Skeletal muscle cell (primary cell): ENCODE results near the gene SH3BP5.

ENCODE experiments used
- DNase-seq: peaks from one replicate; pipeline ENCODE4 v3.0.0-alpha.2; 2010; ENCODE audit warnings: low read depth
- H3K4me3 ChIP-seq: 2 replicates; pipeline ENCODE4 v1.5.1; 2011; ENCODE audit warnings: low read depth, mild to moderate bottlenecking, control low read depth, low read length, moderate library complexity

SH3BP5 gene

DNA sequence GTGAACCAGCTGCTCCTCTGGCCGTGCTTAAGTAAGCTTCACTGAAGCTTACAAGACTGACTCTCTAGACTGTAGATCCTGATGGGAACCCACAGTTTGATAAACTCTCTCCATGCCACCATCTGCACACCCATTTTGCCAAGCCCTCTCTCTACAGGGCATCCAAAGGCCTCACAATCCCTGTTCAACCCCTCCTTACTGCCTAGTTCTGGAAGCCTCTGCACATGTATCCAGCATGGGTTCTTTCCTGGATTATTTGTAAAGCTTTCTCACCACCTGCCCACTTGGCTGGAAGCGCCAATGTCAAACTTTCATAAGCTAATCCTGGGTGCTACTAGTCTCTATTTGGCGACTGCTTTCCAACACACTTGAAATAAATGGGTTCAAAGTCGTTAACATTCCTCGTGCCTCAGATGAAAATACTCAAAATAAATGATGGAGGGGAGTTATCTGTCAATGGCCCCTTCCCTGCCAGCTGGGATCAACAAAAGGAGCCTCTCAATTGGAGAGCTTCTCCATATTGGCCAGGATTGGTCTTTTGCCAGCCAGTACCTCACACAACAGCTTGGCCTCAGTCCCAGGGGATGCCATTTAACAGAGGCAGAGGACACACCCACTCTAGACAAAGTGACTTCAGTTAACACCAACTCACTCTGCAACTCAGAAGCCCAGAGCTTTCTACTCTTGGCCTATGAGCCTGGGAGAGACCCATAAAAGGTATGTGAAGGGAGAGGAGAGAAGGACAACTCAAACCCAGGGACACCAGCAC is 48.1 kb downstream of the SH3BP5 start:
- H3K4me3 ChIP-seq = no peak overlapping the region
- no peak for DNase-seq

- H3K4me3 ChIP-seq = no peak overlapping the region
- DNase-seq = no peak
These were observed 48.7 kb downstream of the SH3BP5 start for GRCh38 chr3:15283702-15284101.

DNA sequence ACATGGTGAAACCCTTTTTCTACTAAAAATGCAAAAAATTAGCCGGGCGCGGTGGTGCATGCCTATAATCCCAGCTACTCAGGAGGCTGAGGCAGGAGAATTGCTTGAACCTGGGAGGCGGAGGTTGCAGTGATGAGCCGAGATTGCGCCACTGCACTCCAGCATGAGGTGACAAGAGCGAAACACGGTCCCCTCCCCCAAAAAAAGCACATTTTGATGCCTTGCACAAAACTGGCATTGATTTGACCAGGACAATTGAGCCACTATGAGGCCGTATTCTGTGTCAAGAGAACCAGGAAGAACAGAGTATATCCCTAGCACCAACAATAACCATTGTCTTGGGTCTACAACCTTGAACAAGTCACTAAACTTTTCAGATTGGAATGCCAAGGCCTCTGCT is 50.6 kb downstream of the SH3BP5 start:
- no peak for DNase-seq
- no peak overlapping the region for H3K4me3 ChIP-seq

DNA sequence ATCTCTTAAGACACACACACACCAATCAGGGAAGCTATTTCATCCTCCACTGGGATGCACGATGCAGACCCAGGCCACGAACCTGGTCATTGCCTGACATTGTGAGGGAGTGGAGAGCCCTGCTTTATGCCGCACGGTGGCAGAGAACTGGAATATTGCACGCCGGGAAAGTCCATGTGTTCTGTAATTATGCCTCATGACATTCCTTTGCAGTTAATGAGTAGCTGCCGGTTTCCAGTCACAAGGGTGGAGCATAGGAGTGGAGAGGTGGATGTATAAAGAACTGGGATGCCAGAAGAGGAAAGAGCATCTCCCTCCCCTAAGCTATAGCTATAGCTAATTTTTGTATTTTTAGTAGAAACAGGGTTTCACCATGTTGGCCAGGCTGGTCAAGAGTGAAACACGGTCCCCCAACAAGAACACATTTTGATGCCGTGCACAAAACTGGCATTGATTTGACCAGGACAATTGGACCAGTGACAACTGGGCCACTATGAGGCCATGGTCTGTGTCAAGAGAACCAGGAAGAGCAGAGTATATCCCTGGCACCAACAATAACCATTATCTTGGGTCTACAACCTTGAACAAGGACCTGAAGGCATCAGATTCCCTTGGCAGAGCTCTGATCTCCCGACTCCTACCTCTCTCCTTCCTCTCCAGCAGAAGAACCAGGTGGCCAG is 51.4 kb downstream of the SH3BP5 start:
- no peak overlapping the region for H3K4me3 ChIP-seq
- DNase-seq = no peak

DNA sequence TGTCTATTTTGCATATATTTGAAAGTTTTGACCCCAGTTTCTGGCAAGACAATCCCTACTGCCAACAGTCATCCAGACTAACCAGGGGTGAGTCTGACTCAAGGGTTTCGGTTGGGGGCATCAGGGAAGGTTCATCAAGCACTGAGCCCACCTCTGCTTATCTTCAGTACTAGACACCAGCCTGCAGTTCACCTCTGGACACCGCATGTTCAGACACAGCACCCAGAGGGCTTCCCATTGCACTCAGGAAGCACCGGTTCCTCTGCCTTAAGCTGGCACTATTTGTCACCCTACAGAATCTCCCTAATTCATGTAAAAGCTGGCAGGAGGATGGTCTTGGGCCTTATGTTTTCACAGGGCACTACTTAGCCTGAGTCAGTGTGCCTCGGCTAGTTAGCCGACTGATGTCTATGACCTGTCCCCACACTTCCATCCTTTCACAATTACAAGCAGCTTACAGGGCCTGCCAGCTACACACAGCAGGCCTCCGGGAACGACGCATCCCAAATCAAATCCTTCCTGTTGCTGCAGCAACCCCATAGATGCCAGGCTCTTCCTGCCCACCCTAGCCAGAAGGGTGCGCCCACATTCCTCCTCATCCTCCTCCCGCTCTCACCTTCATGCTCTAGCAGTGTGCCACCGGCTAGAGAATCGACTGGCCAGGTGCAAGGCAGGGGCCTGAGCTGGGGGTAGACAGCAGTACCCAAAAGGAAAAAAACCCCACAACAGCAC is 52.5 kb downstream of the SH3BP5 start:
- DNase-seq = no peak
- no peak overlapping the region for H3K4me3 ChIP-seq

DNA sequence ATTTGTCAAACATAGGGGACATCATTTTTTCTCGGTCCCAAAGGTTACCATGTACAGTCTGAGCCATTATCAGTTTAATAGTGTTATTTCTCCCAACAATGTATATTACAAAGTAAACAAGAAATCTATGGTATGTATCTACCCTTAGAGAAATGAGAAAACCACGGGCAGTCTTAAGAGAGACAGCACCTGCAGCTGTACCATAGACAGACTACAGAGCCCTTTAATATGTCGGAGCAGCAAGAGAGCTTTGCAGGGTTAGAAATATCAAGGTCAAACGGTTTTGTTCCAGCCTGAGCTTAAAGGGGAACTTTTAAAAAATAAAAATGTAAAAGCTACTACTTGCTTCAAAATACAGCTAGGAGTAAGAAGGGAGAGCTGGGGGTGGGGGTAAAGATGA is 53.2 kb downstream of the SH3BP5 start:
- no peak overlapping the region for H3K4me3 ChIP-seq
- DNase-seq = no peak

DNA sequence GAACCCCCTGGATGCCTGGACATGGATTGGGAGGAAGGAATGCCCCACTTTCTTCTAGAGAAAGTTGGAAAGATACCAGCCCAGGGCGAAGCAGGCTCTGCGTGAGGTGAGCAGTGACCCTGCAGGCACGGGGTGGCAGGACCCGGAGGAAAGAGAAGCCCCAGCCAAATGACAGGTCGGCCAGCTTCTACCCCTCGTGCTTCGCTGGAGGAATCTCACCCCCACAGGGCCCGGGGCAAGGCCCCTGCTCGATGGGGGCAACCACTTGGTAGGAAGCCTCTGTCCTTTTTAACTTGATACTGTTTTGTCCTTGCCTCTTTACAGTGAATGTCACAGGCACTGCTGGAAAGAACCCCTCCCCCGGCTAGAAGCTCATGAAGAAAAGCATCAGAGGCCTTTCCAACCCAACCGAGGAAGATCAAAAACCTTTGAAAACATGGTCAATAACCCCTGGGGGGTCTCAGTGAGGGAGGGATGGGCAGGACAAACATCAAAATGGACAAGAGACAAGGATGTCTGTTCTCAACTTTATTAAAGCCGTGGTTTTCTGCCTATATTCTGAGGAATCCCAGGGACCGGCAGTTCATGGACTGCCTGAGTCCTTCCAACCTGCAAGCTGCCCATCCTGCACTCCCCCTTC is 54.4 kb downstream of the SH3BP5 start:
- DNase-seq = no peak
- no peak overlapping the region for H3K4me3 ChIP-seq

- DNase-seq = no peak
- no peak overlapping the region for H3K4me3 ChIP-seq
These were observed 56.2 kb downstream of the SH3BP5 start for GRCh38 chr3:15276028-15276724.

GRCh38 chr3:15273227-15273626 is 59.2 kb downstream of the SH3BP5 start:
- DNase-seq = no peak
- H3K4me3 ChIP-seq = no peak overlapping the region

- H3K4me3 ChIP-seq = no peak overlapping the region
- DNase-seq = no peak
These were observed 59.8 kb downstream of the SH3BP5 start for GRCh38 chr3:15272426-15273196.

GRCh38 chr3:15271785-15272381 is 60.5 kb downstream of the SH3BP5 start:
- H3K4me3 ChIP-seq = no peak overlapping the region
- no peak for DNase-seq

DNA sequence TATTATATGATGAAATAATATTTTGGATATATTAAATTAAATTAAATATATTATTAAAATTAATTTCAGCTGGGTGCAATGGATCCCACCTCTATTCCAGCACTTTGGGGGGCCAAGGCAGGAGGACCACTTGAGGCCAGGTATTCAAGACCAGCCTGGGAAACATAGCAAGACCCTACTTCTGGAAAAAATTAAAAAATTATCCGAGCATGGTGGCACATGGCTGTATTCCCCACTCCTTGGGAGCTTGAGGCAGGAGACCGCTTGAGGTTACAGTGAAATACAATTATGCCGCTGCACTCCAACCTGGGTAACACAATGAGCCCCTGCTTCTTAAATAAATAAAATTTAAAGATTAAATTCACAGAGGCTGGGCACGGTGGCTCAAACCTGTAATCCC is 61.4 kb downstream of the SH3BP5 start:
- no peak overlapping the region for H3K4me3 ChIP-seq
- no peak for DNase-seq

DNA sequence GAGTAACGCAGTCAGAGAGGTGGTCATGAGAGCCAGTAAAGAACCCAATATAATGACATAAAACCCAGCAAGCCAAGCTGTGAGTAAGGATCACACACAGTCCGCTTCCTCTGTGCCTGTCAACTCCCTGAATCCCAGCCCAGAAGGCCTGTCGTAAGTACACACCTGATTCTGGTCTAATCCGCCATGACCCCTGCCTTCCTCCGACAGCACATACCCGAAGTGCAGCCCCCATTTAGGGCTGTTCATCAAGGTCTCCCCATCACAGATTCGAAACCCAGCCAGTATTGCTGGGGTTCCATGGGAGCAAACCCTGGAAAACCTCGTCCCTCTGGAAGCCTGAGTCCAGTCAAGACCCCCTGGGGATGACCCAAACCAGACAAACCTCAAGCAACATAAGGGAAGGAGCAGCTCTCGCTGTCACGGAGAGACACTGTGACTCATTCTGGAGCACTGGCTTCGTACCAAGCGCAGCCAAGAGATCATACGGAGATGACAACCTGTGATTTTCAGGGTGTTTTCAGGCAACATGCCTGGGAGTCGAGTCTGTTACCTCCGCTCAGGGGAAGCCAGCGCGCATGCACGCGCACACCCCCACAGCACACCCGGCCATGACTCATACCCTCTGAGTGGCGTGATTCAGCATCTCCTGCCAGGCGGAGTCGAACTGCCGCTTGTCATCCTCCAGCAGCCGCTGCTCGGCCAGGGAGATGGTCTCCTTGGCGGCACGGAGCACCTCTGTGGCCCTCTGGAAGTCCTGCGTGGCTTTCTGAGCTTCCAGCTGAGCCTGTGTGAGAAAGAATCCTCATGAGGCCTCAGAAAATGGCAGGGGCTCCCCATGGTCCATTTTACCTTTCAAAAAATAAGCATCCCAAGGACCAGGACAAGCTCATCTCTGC is 63.0 kb downstream of the SH3BP5 start:
- DNase-seq = peak; percentile 90
- no peak overlapping the region for H3K4me3 ChIP-seq

GRCh38 chr3:15268033-15268631 is 64.3 kb downstream of the SH3BP5 start:
- peak; percentile 49 for DNase-seq
- H3K4me3 ChIP-seq = no peak overlapping the region

DNA sequence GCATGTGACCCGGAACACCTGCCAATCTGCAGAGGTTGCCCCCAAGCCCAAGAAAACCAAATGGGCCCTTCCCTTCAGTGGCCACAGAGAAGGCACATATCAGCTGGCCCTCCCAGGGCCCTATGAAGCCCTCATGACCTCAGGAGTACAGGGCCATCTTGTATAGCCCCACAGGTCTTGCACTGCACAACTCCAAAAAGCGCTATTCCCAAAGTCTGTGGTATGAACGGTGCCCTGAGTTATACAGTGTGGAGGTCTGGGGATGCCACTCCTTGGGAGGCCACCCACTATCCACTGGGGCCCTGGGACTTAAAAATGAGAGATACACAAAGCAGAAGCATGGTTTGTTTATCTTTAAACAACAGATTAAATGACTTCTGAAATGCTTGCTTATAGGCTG is 64.9 kb downstream of the SH3BP5 start:
- no peak overlapping the region for H3K4me3 ChIP-seq
- DNase-seq = no peak

DNA sequence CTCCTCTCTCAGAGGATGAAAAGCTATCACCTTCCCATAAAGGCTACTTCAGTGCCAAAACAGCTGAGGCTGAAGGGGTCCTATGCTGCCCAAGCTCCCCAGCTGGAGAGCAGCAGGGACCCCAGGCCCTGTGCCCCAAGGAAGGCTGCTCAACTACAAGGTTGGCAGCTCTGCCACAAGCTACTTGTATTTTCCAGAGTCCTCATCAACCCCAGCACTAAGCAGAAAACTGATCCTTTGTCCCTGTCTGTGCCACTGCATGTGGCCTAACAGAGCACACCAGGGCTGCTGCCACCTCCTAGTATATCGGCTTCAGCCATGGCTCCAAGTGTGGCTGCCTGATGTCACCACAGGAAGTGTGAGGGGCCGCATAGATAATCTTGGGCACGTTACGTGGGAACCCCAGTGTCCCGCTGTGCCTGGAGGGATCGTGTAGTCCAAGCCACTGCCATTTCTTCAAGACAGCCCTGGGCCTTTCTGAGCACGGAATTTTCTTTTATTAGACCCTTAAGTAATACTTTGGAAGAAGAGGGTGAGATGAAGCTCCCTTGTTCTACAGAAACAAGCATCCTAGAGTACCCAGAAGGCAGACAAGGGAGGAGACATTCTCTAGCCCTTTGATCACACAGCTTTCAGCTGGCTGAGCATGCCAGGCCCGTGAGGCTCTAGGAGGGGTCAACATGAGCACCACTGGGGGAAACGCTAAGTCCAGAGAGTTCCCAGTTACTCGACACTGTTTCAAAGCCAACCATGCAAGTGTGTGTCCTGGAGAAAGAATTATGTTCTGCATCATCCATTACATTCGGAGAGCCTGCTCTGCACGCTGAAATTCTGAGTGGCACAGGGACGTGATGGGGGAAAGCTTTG is 65.6 kb downstream of the SH3BP5 start:
- no peak for DNase-seq
- no peak overlapping the region for H3K4me3 ChIP-seq
